NCI-H510A (cell line): ENCODE data around the gene MRPS6.

Source experiments
- DNase-seq: peaks from one replicate; lab custom pipeline; 2025; lab: John Stamatoyannopoulos, UW

The MRPS6 gene

DNA sequence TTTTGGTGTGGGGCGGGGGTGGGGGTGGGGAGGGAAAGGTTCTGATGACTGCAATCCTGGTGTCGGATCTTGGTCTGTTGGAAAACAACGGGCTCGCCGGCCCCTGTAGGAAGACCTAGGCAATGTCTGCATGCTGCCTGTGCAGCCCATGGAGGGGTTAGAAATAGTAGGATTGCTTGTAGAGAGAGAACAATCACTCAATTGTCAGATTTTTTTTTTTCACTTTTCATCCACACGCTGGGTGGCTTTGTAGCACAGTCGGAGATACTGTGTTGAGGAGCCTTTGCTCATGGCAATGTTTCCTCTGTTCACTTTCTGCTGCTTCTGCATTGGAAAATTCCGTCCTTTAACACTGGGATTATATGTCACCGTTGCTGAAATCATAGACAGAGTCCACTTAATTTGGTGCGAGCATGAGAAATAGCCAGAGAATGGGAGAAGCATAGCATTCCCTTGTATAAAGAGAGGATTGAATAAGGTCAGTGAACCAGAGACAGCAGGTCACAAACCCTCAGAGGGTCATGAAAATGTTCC, 107.5 kb downstream of the MRPS6 start:
- DNase-seq, result no peak

DNA sequence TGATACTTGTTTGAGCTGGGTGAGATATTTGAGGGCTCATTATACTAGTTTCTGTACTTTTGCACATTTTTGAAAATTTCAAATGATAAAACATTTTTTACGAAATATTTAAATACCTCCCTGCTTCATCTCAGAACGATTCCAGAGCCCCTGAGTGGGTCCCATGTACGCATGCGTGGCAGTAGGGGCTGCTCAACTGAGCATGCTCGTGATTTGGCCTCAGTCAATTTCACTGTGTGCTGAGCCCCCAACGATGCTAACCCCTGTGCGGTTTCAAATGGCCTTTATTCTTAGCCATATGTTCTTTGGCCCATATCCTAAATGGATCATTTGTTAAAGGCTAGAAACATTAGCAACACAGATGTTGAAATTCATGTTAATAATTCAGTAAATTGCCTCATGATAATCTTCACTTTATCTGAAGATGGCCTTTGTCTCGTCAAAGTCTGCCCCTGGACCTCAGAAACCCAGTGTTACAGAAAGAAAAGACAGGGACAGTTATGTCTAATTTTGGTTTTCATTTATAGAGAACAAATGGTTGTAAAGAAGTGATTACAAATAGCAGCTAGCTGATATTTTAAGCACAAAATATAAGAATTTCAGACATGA, 108.2 kb downstream of the MRPS6 start:
- no peak for DNase-seq

DNA sequence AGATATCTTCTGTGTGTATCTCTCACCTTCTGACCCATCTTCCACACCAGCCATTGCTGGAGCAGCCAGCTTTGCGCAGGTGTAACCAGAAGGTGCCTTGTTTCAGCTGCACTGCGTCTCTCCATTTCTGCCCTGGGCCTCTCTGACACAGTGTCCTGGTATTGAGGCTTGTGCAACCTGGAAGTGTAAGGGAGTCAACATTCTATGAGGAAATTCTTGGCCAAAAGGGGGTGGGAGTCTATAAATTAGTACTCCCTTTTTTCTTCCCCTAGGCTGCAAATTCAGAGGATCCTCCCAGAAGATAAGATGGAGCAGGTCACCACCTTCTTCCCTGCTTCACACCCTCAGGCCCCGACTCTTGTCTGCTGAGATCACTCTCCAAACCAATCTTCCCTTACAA, 109.1 kb downstream of the MRPS6 start:
- DNase-seq, result no peak

DNA sequence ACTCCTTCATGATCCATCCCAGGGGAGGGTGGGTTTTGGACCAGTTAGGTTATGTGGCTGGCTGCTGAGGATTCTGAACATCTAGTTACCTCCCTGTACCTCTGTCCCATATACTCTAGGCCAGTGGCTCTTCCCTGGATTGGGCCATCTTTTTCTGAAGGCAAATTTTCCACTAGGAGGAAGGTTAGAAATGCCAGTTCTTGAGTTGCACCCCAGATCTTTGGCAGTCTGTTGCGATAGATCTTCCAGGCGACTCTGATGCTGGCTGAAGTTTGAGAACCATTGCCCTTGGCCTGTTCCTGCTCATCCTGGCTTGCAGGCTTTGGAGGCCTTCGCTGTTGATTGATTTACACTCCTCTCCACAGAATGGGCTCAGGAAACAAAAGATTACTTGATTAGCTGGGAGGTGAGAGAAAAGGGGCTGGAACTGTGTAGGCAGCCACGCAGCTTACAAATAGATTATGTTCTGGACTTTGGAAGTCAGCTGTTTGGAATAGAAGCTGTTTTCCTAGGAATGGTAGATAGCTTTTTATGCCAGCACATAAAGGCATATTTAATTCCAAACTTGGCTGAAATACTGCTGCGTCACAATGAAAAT, 110.1 kb downstream of the MRPS6 start:
- no peak for DNase-seq

DNA sequence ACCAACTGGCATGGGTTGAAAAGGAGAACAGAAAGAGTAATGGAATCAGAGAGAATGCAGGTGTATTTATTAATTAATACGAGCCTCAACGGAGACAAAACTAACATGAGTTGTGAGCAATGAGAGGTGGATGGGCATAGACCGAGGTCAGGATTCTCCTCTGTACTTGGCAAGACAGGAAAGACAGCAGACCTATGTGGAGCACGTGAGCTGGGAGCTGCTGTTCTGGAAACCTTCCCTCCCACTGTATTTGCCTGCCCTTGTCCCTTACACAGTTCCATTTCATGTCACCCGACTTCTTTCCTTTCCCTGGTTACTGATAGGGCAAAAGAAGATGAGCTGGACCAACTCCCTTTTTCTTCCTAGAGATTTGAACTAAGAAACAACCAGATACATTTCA, 110.9 kb downstream of the MRPS6 start:
- DNase-seq, result no peak

DNA sequence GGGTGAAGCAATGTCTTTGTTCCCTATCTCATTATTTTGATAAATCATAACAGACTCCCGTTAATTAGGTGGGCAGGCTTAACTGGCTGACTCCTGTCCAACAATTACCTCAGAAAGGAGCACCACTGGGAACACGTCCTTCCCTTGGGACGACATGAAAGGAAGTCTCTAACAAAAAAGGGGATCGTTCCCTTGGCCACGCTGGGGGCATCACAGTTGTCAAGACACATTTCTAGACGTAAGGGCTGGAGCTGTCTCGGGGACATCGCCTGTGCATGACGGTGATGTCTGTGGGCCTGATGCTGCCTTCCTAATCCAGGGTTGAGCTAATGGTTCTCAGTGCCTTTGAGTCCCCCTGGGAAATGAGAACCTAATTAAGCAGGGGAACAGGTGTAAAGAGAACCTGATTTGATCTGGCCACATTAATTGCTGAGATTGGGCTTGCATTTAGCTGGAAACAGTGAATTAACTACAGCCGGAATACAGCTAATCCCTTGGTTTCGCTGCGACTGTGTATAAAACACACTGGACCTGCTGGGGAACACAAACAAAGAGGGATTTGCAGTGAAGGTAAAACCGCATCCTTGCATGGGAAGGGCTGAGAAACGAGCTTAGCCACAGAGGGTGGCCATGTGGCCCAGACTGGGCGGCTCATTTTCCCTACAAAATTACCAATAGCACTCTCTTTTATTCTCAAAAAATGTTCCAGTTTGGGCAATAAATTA, 111.8 kb downstream of the MRPS6 start:
- DNase-seq, result no peak

DNA sequence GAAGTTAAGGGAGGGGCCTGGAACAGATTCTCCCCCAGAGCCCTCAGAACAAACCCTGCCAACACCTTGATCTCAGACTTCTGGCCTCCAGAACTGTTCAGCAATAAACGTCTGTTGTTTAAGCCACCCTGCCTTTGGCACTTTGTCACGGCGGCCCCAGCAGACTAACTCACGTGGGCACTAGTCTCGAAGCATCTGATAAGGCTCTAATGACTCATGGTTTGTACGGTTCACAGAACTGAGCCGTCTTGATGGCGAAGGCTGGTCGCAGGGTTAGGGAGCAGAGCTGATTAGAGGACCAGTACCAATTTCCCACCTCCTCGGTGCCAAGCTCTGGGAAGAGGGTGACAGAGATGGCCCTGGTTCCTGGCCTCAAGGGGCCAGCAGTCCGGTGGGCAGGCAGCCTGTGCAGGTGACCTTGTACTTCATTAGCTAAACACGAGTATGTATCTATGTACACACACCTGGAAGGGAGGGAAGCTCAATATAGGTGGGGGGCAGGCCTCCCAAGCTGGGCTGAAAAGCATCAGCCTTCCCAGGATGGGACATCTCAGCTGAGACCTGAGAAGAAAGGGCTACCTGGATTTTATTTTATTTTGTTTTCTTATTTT, 112.8 kb downstream of the MRPS6 start:
- DNase-seq, result no peak

DNA sequence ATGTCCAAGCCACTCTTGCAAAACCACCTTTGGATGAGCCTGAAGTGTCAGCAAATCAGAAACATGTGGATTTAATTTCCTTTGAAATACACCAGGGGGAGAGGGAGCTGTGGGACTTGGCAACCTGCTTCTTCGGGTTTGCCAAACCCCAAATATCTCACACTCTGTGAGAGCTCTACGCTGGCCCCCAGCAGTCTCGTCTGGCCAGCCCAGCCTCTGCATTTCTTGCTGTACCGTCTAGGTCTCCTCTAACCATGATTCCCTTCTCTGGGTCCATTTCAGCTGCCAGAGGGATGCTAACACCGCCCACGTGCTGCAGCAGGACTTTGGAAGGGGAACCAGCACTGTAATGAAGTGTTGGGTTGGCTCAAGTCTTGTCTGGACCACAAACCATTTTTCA, 114.6 kb downstream of the MRPS6 start:
- DNase-seq, result no peak

DNA sequence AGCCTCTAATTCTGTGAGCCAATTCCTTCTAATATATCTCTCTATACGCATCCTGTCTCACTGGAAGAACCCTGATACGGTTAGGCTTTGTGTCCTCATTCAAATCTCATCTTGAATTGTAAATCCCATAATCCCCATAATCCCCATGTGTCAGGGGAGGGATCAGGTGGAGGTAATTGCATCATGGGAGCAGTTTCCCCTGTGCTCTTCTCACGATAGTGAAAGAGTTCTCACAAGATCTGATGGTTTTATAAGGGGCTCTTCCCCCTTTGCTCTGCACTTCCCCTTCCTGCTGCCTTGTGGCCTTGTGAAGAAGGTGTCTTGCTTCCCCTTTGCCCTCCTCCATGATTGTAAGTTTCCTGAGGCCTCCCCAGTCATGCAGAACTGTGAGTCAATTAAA, 116.1 kb downstream of the MRPS6 start:
- no peak for DNase-seq

DNA sequence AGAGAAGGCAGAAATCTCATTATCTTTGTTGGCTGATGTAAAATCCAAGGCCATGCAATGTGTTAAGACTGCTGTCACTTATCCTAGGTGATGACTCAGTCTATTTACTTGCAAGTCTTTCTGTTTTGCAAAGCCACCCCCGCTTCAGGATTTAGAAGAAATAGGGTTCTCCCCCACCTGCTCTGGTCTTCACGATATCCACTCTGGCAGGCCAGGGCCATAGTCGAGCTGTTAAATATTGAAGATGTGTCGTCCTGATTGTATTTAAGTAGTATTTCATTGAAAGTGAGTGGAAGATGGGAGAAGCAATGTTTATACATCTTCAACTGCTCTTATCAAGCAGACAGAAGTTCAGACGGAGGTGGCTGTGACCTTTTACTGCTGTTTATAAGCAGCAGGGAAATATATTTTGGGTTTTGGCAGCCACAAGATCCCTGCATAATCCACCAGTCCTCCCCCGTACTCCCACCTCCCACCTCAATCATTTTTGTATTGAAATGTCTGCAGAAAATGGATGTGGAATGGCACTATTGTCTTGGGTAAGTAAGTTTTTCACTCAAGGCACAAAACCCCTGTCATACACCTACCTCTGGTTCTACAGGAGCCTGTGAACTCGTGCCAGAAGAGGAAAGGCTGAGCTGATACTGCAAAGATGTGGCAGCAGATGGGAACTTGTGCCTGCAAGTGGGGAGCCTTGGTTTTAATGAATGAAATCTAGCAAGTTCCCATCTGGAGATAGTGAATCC, 117.4 kb downstream of the MRPS6 start:
- DNase-seq, result no peak

DNA sequence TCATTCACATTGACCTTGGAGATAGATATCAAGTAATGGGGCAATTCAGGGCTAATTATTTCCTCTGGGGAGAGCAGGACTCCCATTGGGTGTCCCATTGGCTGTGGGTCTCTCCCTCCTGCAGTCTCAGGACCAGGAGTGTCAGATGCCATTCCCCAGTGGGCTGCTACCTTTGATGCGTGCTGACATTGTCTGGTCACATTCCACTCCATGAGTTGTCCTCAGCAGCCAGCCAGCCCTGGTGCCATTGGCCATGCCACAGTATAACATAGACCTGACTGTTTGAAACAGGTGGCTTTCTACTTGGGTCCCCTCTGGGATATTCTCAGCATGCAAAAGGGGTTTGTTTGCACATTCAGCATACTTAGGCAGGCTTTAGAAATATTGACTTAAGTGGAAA, 118.5 kb downstream of the MRPS6 start:
- no peak for DNase-seq
